Endothelial cell of umbilical vein (primary cell): ENCODE results near the gene SUGCT. TPM values are rescaled to one million over a fixed set of nuclear protein-coding genes. Genes with fewer than 3 reads are reported as not detected.

Experiments
- BruUV-seq: library from RNA; stranded (reverse); fragments of 400-500 nt; replicated peaks from 2 replicates; lab custom pipeline; 2021; lab: Mats Ljungman, UMichigan
- CTCF ChIA-PET: fragments of 300-600, 350-600 bp; sonication (Branson Sonifier 250); formaldehyde crosslinking; loops from one replicate; lab custom pipeline; 2021; ENCODE audit warnings: antibody characterized with exemption, inconsistent platforms; lab: Charles Lee
- POLR2A ChIA-PET: fragments of 300-600, 350-600 bp; sonication (Branson Sonifier 250); formaldehyde crosslinking; loops from one replicate; lab custom pipeline; 2021; ENCODE audit warnings: antibody characterized with exemption, inconsistent platforms; lab: Charles Lee
- DNase-seq: peaks from one replicate; pipeline ENCODE4 v3.0.0-alpha.2; 2011; ENCODE audit warnings: low read depth, low spot score
- FAIRE-seq: peaks from 2 replicates; lab custom pipeline; 2011; peaks lifted over from hg19 to GRCh38; lab: Jason Lieb, UNC
- H2AFZ ChIP-seq: 2 replicates; pipeline ENCODE4 v1.6.0; 2012; ENCODE audit warnings: low read depth, low read length, control low read depth, inconsistent platforms
- H3K27ac ChIP-seq: 2 replicates; pipeline ENCODE4 v1.5.1; 2011; ENCODE audit warnings: low read depth, mild to moderate bottlenecking, control low read depth, low read length, moderate library complexity; ENCODE audit not compliant: insufficient read depth
- H3K27me3 ChIP-seq, 2 experiments: 2 replicates each; pipeline versions ENCODE4 v1.6.0 to v1.6.1; 2011; ENCODE audit warnings: low read length in 2 of 2, mixed read lengths in 1 of 2; ENCODE audit not compliant: control insufficient read depth in 2 of 2, insufficient read depth in 2 of 2
- H3K36me3 ChIP-seq, 2 experiments: 2 replicates in 1 of 2; 3 replicates in 1 of 2; pipeline ENCODE4 v1.5.1; 2011; ENCODE audit warnings: low read length in 2 of 2, mild to moderate bottlenecking in 1 of 2, moderate library complexity in 1 of 2; ENCODE audit not compliant: control insufficient read depth in 2 of 2, insufficient read depth in 2 of 2; ENCODE audit errors: extremely low read depth in 1 of 2
- H3K4me1 ChIP-seq: 3 replicates; pipeline ENCODE4 v1.5.1; 2011; ENCODE audit warnings: mild to moderate bottlenecking, low read length; ENCODE audit not compliant: control insufficient read depth, insufficient read depth; ENCODE audit errors: extremely low read depth
- H3K4me2 ChIP-seq: 2 replicates; pipeline ENCODE4 v1.6.1; 2011; ENCODE audit warnings: low read length, control low read depth, mixed read lengths; ENCODE audit not compliant: insufficient read depth
- H3K4me3 ChIP-seq, 3 experiments: fragments of 200-600 bp in 1 of 3; sonication (generic), shearing (Covaris generic) in 1 of 3; replicated peaks in 1 of 3; 2 replicates each; pipeline ENCODE4 v1.5.1; 2011 to 2016; ENCODE audit warnings: control low read depth in 3 of 3, low read length in 3 of 3, mild to moderate bottlenecking in 2 of 3, inconsistent platforms in 1 of 3, low read depth in 1 of 3, moderate library complexity in 1 of 3; ENCODE audit not compliant: insufficient read depth in 1 of 3
- H3K79me2 ChIP-seq: 2 replicates; pipeline ENCODE4 v1.6.0; 2012; ENCODE audit warnings: low read length, inconsistent platforms; ENCODE audit not compliant: control insufficient read depth, insufficient read depth
- H3K9ac ChIP-seq: replicated peaks from 2 replicates; pipeline ENCODE3; 2011; ENCODE audit warnings: low read length, control low read depth; ENCODE audit not compliant: insufficient read depth; ENCODE audit errors: extremely low read depth
- H3K9me1 ChIP-seq: replicated peaks from 3 replicates; pipeline ENCODE4 v1.6.0; 2011; ENCODE audit warnings: mild to moderate bottlenecking, low read length; ENCODE audit not compliant: control insufficient read depth, insufficient read depth; ENCODE audit errors: extremely low read depth
- H3K9me3 ChIP-seq: replicated peaks from 2 replicates; pipeline ENCODE4 v1.5.1; 2012; ENCODE audit warnings: low read length, inconsistent platforms; ENCODE audit not compliant: control insufficient read depth, insufficient read depth
- H4K20me1 ChIP-seq: replicated peaks from 2 replicates; pipeline ENCODE3; 2011; ENCODE audit warnings: mild to moderate bottlenecking, low read length; ENCODE audit not compliant: control insufficient read depth, insufficient read depth; ENCODE audit errors: extremely low read depth
- CTCF ChIP-seq, 2 donors: IDR thresholded peaks; 1 replicate in 1 of 2; 2 replicates in 1 of 2; pipeline ENCODE4 v1.5.1; 2011; ENCODE audit warnings: low read length in 2 of 2, mild to moderate bottlenecking in 2 of 2, moderate library complexity in 2 of 2, control low read depth in 1 of 2, inconsistent platforms in 1 of 2, low read depth in 1 of 2; ENCODE audit not compliant: insufficient read depth in 1 of 2; ENCODE audit errors: extremely low read depth in 1 of 2
- EZH2 ChIP-seq: IDR thresholded peaks from 2 replicates; pipeline ENCODE4 v1.6.1; 2012; ENCODE audit warnings: borderline replicate concordance, low read depth, mild to moderate bottlenecking, moderate library complexity, low read length, inconsistent platforms; ENCODE audit not compliant: severe bottlenecking
- FOS ChIP-seq: IDR thresholded peaks from 2 replicates; pipeline ENCODE4 v1.6.1; 2011; ENCODE audit warnings: mild to moderate bottlenecking, low read length, moderate library complexity, borderline replicate concordance; ENCODE audit not compliant: insufficient read depth
- GATA2 ChIP-seq: IDR thresholded peaks from 2 replicates; pipeline ENCODE4 v1.7.0; 2011; ENCODE audit warnings: low read depth, mild to moderate bottlenecking, moderate library complexity, mixed read lengths, low read length; ENCODE audit not compliant: insufficient read length, insufficient read depth
- JUN ChIP-seq: IDR thresholded peaks from 2 replicates; pipeline ENCODE4 v1.6.1; 2011; ENCODE audit warnings: borderline replicate concordance, low read depth; ENCODE audit not compliant: insufficient read length, insufficient read depth
- POLR2A ChIP-seq: IDR thresholded peaks from 2 replicates; pipeline ENCODE4 v1.6.1; 2012; ENCODE audit warnings: low read depth, mild to moderate bottlenecking, control low read depth, low read length
- POLR2AphosphoS5 ChIP-seq: IDR thresholded peaks from 2 replicates; pipeline ENCODE4 v1.6.1; 2012; ENCODE audit warnings: low read depth, mild to moderate bottlenecking, control low read depth, low read length, moderate library complexity; ENCODE audit not compliant: insufficient read depth
- dilution Hi-C: fragments of 300-500 bp; cut with MboI; formaldehyde crosslinking; loops from one replicate; pipeline ENCODE4 v1.15.0; 2019; ENCODE audit warnings: low sequenced_read_pairs; ENCODE audit not compliant: extremely low pct_ligation_motif_present
- intact Hi-C: fragments of 100-400 bp; cut with micrococcal nuclease; formaldehyde crosslinking; loops from one replicate; pipeline ENCODE4 v1.10.0; 2022
- polyA plus RNA-seq, 4 experiments: library from polyadenylated mRNA; depleted of rRNA in 3 of 4; stranded (reverse) in 3 of 4; unstranded in 1 of 4; fragments of >200 nt; gene quantifications; 2 replicates each; pipeline versions ENCODE4 v1.2.1 to v1.2.3, GENCODE V29; 2011 to 2012; ENCODE audit warnings: missing spikeins in 1 of 4
- total RNA-seq: library from RNA; stranded (reverse); gene quantifications from 2 replicates; pipeline ENCODE4 v1.2.3, GENCODE V29; 2021

SUGCT gene
- total and polyA plus RNA-seq, 2 donors (not counting 3 experiments of a cell fraction or from before 2014, with no cell fraction given) = 1.2 to 1.4 TPM

DNA sequence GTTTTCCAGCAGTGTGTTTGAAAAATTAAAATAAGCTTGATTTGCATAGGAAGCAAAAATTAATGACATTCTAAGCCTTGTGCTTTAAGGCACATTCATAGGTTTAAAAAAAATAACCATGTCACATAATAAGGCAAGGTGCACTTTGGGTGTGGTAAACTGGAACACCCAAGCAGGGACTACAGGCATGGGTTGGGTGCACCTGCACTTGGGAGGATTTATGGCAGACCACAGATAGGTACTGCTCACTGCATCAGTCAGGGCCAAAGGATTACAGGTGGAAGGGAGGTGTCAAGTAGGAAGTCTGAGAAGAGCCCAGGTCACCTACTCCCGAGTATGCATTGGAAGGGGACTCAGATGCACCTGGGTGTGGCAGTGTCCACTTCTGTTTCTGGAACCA is 753.7 kb downstream of the SUGCT start:
- DNase-seq = no peak
- H4K20me1 ChIP-seq = no peaks in the 10 kb centered on the region
- no peak for FAIRE-seq
- TF ChIP-seq POLR2A (no peak), POLR2AphosphoS5 (no peak), EZH2 (no peak), CTCF (IDR thresholded peaks at IDR 0.05; ENCODE audit: extremely low read depth in 1 of 2, insufficient read depth in 1 of 2, low read depth in 1 of 2, low read length in 2 of 2) (no peak), GATA2 (no peak), JUN (no peak), FOS (no peak)
- no peaks in the 10 kb centered on the region for H3K27me3 ChIP-seq
- no TSS peak for BruUV-seq
- H3K27ac ChIP-seq = no peak overlapping the region
- intact Hi-C loops = no loop called here
- POLR2A ChIA-PET = no interaction called here
- no peak overlapping the region for H2AFZ ChIP-seq
- CTCF ChIA-PET = no interaction called here
- dilution Hi-C loops = no loop called here
- no peak overlapping the region for H3K4me3 ChIP-seq
- no peaks in the 10 kb centered on the region for H3K36me3 ChIP-seq
- H3K4me2 ChIP-seq = no peak overlapping the region
- no peaks in the 10 kb centered on the region for H3K9me3 ChIP-seq
- no peaks in the 10 kb centered on the region for H3K9me1 ChIP-seq
- no peak overlapping the region for H3K9ac ChIP-seq
- H3K4me1 ChIP-seq = peaks cover 7% of the 10 kb centered on the region
- H3K79me2 ChIP-seq = no peaks in the 10 kb centered on the region
